Measurements from ENCODE around the gene VPS33B.

VPS33B gene

DNA sequence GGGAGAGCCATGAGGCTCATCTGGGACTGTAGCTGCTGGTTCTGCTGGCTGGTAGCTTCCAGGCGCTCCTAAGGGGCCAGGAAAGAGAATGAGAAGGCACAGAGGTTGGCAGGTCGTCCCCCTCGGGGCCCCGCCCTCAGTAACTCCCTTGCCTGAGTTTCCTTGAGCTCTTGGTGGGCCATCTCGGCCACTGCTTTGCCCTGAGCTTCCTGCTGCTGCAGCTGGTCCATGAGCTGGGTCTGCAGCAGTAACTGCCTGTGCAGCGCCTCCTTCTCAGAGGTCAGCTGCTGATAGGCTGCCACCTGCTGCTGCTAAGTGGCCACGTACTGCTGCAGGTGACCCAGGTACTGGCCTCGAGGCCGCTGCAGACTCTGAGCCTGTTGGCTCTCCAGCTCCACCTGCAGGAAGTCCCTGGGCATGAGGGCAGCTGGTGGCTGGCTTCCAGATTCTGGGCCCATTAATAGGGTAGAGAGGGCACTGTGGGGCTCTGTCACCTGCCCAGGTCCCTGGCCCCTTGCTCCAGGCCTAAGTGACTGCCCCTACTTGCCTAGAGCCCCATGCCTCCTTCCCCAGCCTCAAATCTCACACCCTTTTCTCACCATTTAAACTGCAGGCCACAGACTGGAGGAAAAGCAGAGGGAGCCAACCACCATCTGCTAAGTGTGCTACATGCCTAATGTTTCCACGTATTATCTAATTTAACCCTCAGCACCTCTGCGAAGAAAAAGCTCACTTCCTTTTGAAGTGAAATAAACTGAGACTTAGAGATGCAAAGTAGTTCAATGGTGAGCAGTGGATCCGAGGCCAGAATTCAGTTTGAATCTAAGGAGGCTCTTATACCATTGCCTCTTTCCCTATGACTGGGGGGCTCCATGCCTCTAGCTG lies 10.8 kb upstream of the VPS33B start (continued):
- TF ChIP-seq, protein P1, sequence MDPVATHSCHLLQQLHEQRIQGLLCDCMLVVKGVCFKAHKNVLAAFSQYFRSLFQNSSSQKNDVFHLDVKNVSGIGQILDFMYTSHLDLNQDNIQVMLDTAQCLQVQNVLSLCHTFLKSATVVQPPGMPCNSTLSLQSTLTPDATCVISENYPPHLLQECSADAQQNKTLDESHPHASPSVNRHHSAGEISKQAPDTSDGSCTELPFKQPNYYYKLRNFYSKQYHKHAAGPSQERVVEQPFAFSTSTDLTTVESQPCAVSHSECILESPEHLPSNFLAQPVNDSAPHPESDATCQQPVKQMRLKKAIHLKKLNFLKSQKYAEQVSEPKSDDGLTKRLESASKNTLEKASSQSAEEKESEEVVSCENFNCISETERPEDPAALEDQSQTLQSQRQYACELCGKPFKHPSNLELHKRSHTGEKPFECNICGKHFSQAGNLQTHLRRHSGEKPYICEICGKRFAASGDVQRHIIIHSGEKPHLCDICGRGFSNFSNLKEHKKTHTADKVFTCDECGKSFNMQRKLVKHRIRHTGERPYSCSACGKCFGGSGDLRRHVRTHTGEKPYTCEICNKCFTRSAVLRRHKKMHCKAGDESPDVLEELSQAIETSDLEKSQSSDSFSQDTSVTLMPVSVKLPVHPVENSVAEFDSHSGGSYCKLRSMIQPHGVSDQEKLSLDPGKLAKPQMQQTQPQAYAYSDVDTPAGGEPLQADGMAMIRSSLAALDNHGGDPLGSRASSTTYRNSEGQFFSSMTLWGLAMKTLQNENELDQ (tag by site-specific recombination; IDR thresholded peaks at IDR 0.05; ENCODE audit: low read depth) = no peak
- TF ChIP-seq ZSCAN30 (tag by site-specific recombination; IDR thresholded peaks at IDR 0.05) (peak; percentile 50; the same call in 1 of the 2 replicates), ZNF184 (tag by site-specific recombination; IDR thresholded peaks at IDR 0.05) (no peak), ZNF2 (tag by site-specific recombination; IDR thresholded peaks at IDR 0.05) (0 out of 2 replicates have a peak, but pooled peaks have one; percentile 23), ZNF664 (tag by site-specific recombination; IDR thresholded peaks at IDR 0.05) (peak; percentile 93), ZNF155 (tag by site-specific recombination; IDR thresholded peaks at IDR 0.05) (no peak), ZNF157 (tag by site-specific recombination; IDR thresholded peaks at IDR 0.05) (no peak), ZNF645 (tag by site-specific recombination; IDR thresholded peaks at IDR 0.05) (no peak), SCRT2 (tag by site-specific recombination; IDR thresholded peaks at IDR 0.05) (peak; percentile 32; the same call in 1 of the 2 replicates), MYNN (tag by site-specific recombination; IDR thresholded peaks at IDR 0.05; ENCODE audit: borderline replicate concordance) (no peak), ZSCAN16 (tag by site-specific recombination; IDR thresholded peaks at IDR 0.05) (no peak), KLF1 (tag by site-specific recombination; IDR thresholded peaks at IDR 0.05) (no peak), ZFP69B (tag by site-specific recombination; IDR thresholded peaks at IDR 0.05) (no peak)

DNA sequence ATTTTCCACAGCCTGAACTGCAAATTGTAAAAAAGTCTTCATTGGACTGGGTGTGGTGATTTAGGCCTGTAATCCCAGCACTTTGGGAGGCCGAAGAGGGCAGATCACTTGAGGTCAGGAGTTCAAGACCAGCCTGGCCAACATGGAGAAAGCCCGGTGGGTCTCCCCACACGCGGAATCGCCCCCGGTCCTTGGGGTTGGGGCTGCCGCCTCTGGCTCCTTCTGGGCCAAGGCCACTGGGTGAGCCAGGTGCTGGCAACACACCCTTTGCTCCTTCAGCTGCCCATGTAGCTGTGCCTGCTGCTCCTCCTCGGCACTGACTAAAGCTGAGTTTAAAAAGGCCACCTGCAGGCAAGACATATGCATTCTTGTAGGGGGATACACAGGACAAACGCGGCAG lies 9.4 kb upstream of the VPS33B start:
- no peaks in the 10 kb centered on the region for H3K36me3 ChIP-seq (ENCODE audit: control insufficient read depth in 2 of 2, insufficient read depth in 1 of 2, low read length in 2 of 2)
- POLR2A ChIA-PET = no interaction called here
- CTCF ChIA-PET = interaction anchor here (0.5 to 4.0 kb wide), 9 partner anchors 8 to 338 kb away, joined by 3 to 38 read pairs (median 10); partner anchors contain the start of genes HDDC3, UNC45A and VPS33B
- H3K4me1 ChIP-seq (ENCODE audit: control insufficient read depth, insufficient read depth, low read length) = no peaks in the 10 kb centered on the region
- H3K4me3 ChIP-seq (ENCODE audit: low read depth, low read length) = no peak overlapping the region
- no peak for TF ChIP-seq ZNF2 (tag by site-specific recombination; IDR thresholded peaks at IDR 0.05)
- no peak for TF ChIP-seq ZIC2 (tag by site-specific recombination; IDR thresholded peaks at IDR 0.05)
- no peak for TF ChIP-seq ZNF670 (tag by site-specific recombination; IDR thresholded peaks at IDR 0.05; ENCODE audit: low read depth)
- no peak for TF ChIP-seq OVOL3 (tag by site-specific recombination; IDR thresholded peaks at IDR 0.05)
- no peak for TF ChIP-seq ZNF174 (tag by site-specific recombination; IDR thresholded peaks at IDR 0.05)
- TF ChIP-seq GFI1B (tag by site-specific recombination; IDR thresholded peaks at IDR 0.05) = no peak
- TF ChIP-seq ZNF146 (tag by site-specific recombination; IDR thresholded peaks at IDR 0.05) = no peak
- TF ChIP-seq YY2 (tag by site-specific recombination; IDR thresholded peaks at IDR 0.05) = no peak
- no peak for TF ChIP-seq ZBTB1 (tag by site-specific recombination; IDR thresholded peaks at IDR 0.05)
- TF ChIP-seq ZNF501 (tag by site-specific recombination; IDR thresholded peaks at IDR 0.05) = no peak
- TF ChIP-seq SCRT2 (tag by site-specific recombination; IDR thresholded peaks at IDR 0.05) = no peak
- no peak for TF ChIP-seq ZNF629 (tag by site-specific recombination; IDR thresholded peaks at IDR 0.05)
- TF ChIP-seq, protein P2, sequence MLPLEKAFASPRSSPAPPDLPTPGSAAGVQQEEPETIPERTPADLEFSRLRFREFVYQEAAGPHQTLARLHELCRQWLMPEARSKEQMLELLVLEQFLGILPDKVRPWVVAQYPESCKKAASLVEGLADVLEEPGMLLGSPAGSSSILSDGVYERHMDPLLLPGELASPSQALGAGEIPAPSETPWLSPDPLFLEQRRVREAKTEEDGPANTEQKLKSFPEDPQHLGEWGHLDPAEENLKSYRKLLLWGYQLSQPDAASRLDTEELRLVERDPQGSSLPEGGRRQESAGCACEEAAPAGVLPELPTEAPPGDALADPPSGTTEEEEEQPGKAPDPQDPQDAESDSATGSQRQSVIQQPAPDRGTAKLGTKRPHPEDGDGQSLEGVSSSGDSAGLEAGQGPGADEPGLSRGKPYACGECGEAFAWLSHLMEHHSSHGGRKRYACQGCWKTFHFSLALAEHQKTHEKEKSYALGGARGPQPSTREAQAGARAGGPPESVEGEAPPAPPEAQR (tag by site-specific recombination; IDR thresholded peaks at IDR 0.05) = no peak
- TF ChIP-seq ZNF549 (tag by site-specific recombination; IDR thresholded peaks at IDR 0.05) = no peak
- TF ChIP-seq ZNF155 (tag by site-specific recombination; IDR thresholded peaks at IDR 0.05) = no peak
- no peak overlapping the region for H3K27ac ChIP-seq (ENCODE audit: extremely low read depth, low read depth, low read length)
- no peaks in the 10 kb centered on the region for H3K9me3 ChIP-seq (ENCODE audit: control insufficient read depth, insufficient read depth, low read depth, low read length)
